Upper lobe of left lung (tissue), 4 donors: ENCODE results near the gene AGBL1.

Experiments used
- CTCF ChIP-seq, 6 experiments: fragments of 450-650 bp in 4 of 6; fragments of 200-600 bp in 2 of 6; sonication (generic) in 2 of 6; IDR thresholded peaks; one replicate each; pipeline ENCODE4 v1.5.1; 2016 to 2019; ENCODE audit warnings: antibody characterized with exemption in 6 of 6
- EP300 ChIP-seq, 4 donors: sonication (generic); formaldehyde crosslinking; IDR thresholded peaks; one replicate each; pipeline ENCODE4 v1.5.1; 2017; ENCODE audit warnings: antibody characterized with exemption in 4 of 4, control low read depth in 2 of 4
- POLR2A ChIP-seq, 4 donors: fragments of 450-650 bp; IDR thresholded peaks; one replicate each; pipeline ENCODE4 v1.5.1; 2016 to 2017; ENCODE audit warnings: antibody characterized with exemption in 4 of 4, mild to moderate bottlenecking in 2 of 4
- POLR2AphosphoS5 ChIP-seq, 2 donors: sonication (generic); formaldehyde crosslinking; IDR thresholded peaks; one replicate each; pipeline ENCODE4 v1.5.1; 2017; ENCODE audit warnings: antibody characterized with exemption in 2 of 2

- no peak for TF ChIP-seq POLR2A (IDR thresholded peaks at IDR 0.05)
- no peak for TF ChIP-seq CTCF (IDR thresholded peaks at IDR 0.05)
- TF ChIP-seq POLR2AphosphoS5 (IDR thresholded peaks at IDR 0.05): no peak
- TF ChIP-seq EP300 (IDR thresholded peaks at IDR 0.05): no peak
These were observed 773.1 kb downstream of the AGBL1 start for GRCh38 chr15:86852741-86853140.
